ENCODE results near the gene ARMH2. TPM values are rescaled to one million over a fixed set of nuclear protein-coding genes. Genes with fewer than 3 reads are reported as not detected.

Gene ARMH2
- total and polyA plus RNA-seq, 2 experiments from 2014 or later = not detected

GRCh38 chr6:24845578-24845977 is 46.9 kb upstream of the ARMH2 start:
- Mint-ChIP-seq H3K4me3 (no peak overlapping the region), H3K36me3 (ENCODE audit: low read depth) (peaks cover 47% of the 10 kb centered on the region), H3K4me1 (no peaks in the 10 kb centered on the region; the same call in 1 of the 3 replicates), H3K27me3 (ENCODE audit: insufficient read depth, low read depth, poor library complexity) (peaks cover 2% of the 10 kb centered on the region), H3K27ac (no peak overlapping the region), H3K9me3 (no peaks in the 10 kb centered on the region)
- no peak for DNase-seq (ENCODE audit: low spot score)
- no peak overlapping the region for H3K4me3 ChIP-seq
- H4K20me1 ChIP-seq (replicated peaks; ENCODE audit: insufficient read depth) = no peaks in the 10 kb centered on the region
- no peaks in the 10 kb centered on the region for H3F3A ChIP-seq (replicated peaks; ENCODE audit: low read depth)
- ATAC-seq = no peak
- H3K36me3 ChIP-seq (ENCODE audit: insufficient read depth) = 0 out of 2 replicates have a peak, but pooled peaks cover 5% of the 10 kb centered on the region
- H3K4me1 ChIP-seq (ENCODE audit: insufficient read depth) = no peaks in the 10 kb centered on the region
- no peak overlapping the region for H3K4me2 ChIP-seq
- no peaks in the 10 kb centered on the region for H3K79me2 ChIP-seq (replicated peaks; ENCODE audit: insufficient read depth)
- no peaks in the 10 kb centered on the region for H3K27me3 ChIP-seq (ENCODE audit: insufficient read depth)
- H3K27ac ChIP-seq (ENCODE audit: low read depth) = no peak overlapping the region
- peaks cover 6% of the 10 kb centered on the region; the same call in 1 of the 2 replicates for H3K9me2 ChIP-seq (ENCODE audit: insufficient read depth)
- TF ChIP-seq ZNF114 (CRISPR knock-in tag; IDR thresholded peaks at IDR 0.05) (no peak), CTCF (conservative IDR thresholded peaks at IDR 0.05; ENCODE audit: low read depth in 2 of 2) (no peak)
- no peak overlapping the region for H2AFZ ChIP-seq

- Histone ChIP-seq H3K4me1 (ENCODE audit: insufficient read depth) (no peaks in the 10 kb centered on the region), H4K20me1 (replicated peaks; ENCODE audit: insufficient read depth) (no peaks in the 10 kb centered on the region), H3K79me2 (replicated peaks; ENCODE audit: insufficient read depth) (no peaks in the 10 kb centered on the region), H3K9me2 (ENCODE audit: insufficient read depth) (peaks cover 6% of the 10 kb centered on the region; the same call in 1 of the 2 replicates), H3K36me3 (ENCODE audit: insufficient read depth) (0 out of 2 replicates have a peak, but pooled peaks cover 5% of the 10 kb centered on the region), H3K4me3 (no peak overlapping the region), H3K27me3 (ENCODE audit: insufficient read depth) (no peaks in the 10 kb centered on the region), H2AFZ (no peak overlapping the region), H3F3A (replicated peaks; ENCODE audit: low read depth) (no peaks in the 10 kb centered on the region), H3K4me2 (no peak overlapping the region), H3K27ac (ENCODE audit: low read depth) (no peak overlapping the region)
- no peak for TF ChIP-seq ZNF331 (CRISPR knock-in tag; IDR thresholded peaks at IDR 0.05; ENCODE audit: low read depth)
- TF ChIP-seq CREB1 (CRISPR knock-in tag; IDR thresholded peaks at IDR 0.05; ENCODE audit: low read depth) = no peak
- TF ChIP-seq EZH2phosphoT487 (IDR thresholded peaks at IDR 0.05; ENCODE audit: unreplicated experiment) = no peak
- no peak for TF ChIP-seq EZH2 (IDR thresholded peaks at IDR 0.05; ENCODE audit: low read depth, unreplicated experiment)
- no peak for TF ChIP-seq CTCF (conservative IDR thresholded peaks at IDR 0.05; ENCODE audit: low read depth in 2 of 2)
- no peak for TF ChIP-seq POLR2AphosphoS5 (IDR thresholded peaks at IDR 0.05; ENCODE audit: low read depth)
- no peak for TF ChIP-seq REST (IDR thresholded peaks at IDR 0.05; ENCODE audit: unreplicated experiment)
- no peak for TF ChIP-seq STAT1 (IDR thresholded peaks at IDR 0.05; ENCODE audit: unreplicated experiment)
- TF ChIP-seq ZNF114 (CRISPR knock-in tag; IDR thresholded peaks at IDR 0.05) = no peak
- TF ChIP-seq NANOG (IDR thresholded peaks at IDR 0.05; ENCODE audit: borderline replicate concordance) = no peak
- TF ChIP-seq ETS1 (IDR thresholded peaks at IDR 0.05) = no peak
- no peak for TF ChIP-seq JUNB (IDR thresholded peaks at IDR 0.05; ENCODE audit: unreplicated experiment)
- peaks cover 42% of the 10 kb centered on the region for H3K36me3 Mint-ChIP-seq (ENCODE audit: low read depth)
- H3K27me3 Mint-ChIP-seq (ENCODE audit: insufficient read depth, low read depth, poor library complexity) = peaks cover 2% of the 10 kb centered on the region
- no peaks in the 10 kb centered on the region for H3K9me3 Mint-ChIP-seq
- H3K4me3 Mint-ChIP-seq = no peak overlapping the region
- DNase-seq (ENCODE audit: low spot score) (no peak), ATAC-seq (no peak)
- no peaks in the 10 kb centered on the region; the same call in 1 of the 3 replicates for H3K4me1 Mint-ChIP-seq
- H3K27ac Mint-ChIP-seq = no peak overlapping the region
Measured at GRCh38 chr6:24844903-24845302, 46.2 kb upstream of the ARMH2 start.

Measured in GM23338 (cell line).